ENCODE measurements around the gene SLC2A1. TPM values are rescaled to one million over a fixed set of nuclear protein-coding genes. Genes with fewer than 3 reads are reported as not detected.

The SLC2A1 gene
- total RNA-seq, 1 experiment from 2014 or later, result 30.4 TPM

DNA sequence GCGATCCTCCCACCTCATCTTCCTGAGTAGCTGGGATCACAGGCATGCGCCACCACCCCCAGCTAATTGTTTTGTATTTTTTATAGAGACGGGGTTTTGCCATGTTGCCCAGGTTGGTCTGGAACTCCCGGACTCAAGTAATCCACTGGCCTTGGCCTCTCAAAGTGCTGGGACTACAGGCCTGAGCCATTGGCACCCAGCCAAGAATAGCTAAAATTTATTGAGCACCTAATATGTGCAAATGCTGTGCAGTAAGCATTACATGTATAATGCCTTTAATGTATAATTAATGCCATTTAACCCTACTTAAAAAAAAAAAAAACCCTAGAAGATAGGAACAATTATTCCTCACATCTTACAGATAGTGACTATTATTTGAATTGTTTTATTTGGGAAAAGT, 69.4 kb downstream of the SLC2A1 start:
- no peak for DNase-seq (ENCODE audit: low read depth, low spot score)
- in situ Hi-C loops (cut with HindIII; ENCODE audit: low pct_unique_long_range_greater_than_20kb, low sequenced_read_pairs), result no loop called here

DNA sequence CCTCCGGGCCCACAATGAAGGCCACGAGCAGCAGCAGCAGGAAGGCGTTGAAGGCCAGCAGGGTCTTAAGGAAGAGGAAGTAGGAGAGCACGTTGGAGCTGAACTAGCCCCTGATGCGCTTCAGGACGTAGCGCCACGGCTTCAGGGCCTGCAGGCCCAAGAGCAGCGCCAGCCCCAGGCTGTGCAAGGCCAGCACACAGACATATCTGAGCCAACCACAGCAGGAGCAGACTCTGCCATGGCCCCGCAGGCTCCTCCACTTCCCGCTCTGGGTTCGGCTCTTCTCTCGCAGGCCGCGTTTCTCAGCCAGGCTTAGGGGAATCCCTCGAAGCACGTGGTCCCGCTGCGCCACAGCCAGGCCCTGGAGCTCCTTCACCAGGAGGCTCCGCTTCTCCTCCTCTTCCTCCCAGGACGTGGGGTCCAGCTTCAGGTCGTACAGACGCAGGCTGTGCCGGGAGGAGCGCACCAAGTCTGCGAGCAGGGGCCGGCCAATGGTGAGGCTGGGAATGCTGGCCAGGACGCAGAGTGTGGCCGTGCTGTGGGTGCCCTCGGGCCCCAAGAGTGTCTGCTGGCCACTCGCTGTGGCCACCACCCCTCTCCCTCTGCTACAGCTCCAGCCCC, 70.5 kb downstream of the SLC2A1 start:
- in situ Hi-C loops (cut with HindIII; ENCODE audit: low pct_unique_long_range_greater_than_20kb, low sequenced_read_pairs), result no loop called here

GRCh38 chr1:42887366-42887765, 71.3 kb downstream of the SLC2A1 start:
- in situ Hi-C loops (cut with HindIII; ENCODE audit: low pct_unique_long_range_greater_than_20kb, low sequenced_read_pairs), result no loop called here
- DNase-seq (ENCODE audit: low read depth, low spot score), result no peak

More for the DNA sequence above, 70.5 kb downstream of the SLC2A1 start:
- DNase-seq (ENCODE audit: low read depth, low spot score), result no peak

GRCh38 chr1:42886800-42887199, 71.9 kb downstream of the SLC2A1 start:
- in situ Hi-C loops (cut with HindIII; ENCODE audit: low pct_unique_long_range_greater_than_20kb, low sequenced_read_pairs), result no loop called here
- DNase-seq (ENCODE audit: low read depth, low spot score), result no peak

GRCh38 chr1:42886046-42886739, 72.5 kb downstream of the SLC2A1 start:
- DNase-seq (ENCODE audit: low read depth, low spot score), result no peak
- in situ Hi-C loops (cut with HindIII; ENCODE audit: low pct_unique_long_range_greater_than_20kb, low sequenced_read_pairs), result no loop called here

- in situ Hi-C loops (cut with HindIII; ENCODE audit: low pct_unique_long_range_greater_than_20kb, low sequenced_read_pairs), result no loop called here
- DNase-seq (ENCODE audit: low read depth, low spot score), result no peak
Measured at GRCh38 chr1:42880384-42880783, 78.3 kb downstream of the SLC2A1 start.

DNA sequence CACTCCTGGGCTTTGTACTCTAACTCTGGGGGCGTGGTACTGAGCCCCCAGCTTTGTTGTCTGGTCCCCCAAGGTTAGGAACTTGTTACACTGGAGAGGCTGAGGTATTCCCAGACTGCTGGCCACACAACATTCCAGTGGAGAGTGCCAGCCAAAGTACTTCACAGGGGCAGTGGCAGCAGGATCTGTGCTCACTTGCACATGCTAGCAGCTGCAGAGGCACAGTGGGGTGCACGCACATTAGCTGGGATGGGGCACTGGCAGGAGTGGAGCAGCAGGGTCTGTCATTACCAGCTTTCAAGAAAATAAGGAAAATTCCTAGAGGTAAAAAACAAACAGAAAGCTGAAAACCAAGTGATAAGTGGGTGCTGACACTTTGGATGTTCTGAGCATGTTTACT, 81.3 kb downstream of the SLC2A1 start:
- DNase-seq (ENCODE audit: low read depth, low spot score), result no peak
- in situ Hi-C loops (cut with HindIII; ENCODE audit: low pct_unique_long_range_greater_than_20kb, low sequenced_read_pairs), result no loop called here

DNA sequence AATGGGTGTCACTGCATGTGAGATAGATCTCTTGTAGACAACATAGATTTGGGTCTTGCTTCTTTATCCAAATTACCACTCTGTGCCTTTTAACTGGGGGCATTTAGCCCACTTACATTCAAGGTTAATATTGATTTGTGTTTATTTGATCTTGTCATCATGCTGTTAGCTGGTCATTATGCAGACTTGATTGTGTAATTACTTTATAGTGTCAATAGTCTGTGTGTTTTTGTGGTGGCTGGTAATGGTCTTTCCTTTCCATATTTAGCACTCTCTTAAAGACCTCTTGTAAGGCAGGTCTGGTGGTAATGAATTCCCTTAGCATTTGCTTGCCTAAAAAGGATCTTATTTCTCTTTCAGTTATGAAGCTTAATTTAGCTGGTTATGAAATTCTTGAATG, 82.7 kb downstream of the SLC2A1 start:
- in situ Hi-C loops (cut with HindIII; ENCODE audit: low pct_unique_long_range_greater_than_20kb, low sequenced_read_pairs), result no loop called here
- DNase-seq (ENCODE audit: low read depth, low spot score), result no peak

Small RNA genes lying within 50 kb of the gene (small RNA-seq; reads per million reads assigned to genes)
- gene RNU6-880P, result 0 reads per million in 2 experiments

Other genes with a start within 250 kb of the SLC2A1 start
- not detected in 2 replicates for gene CLDN19, start 218.6 kb downstream of the SLC2A1 start, total RNA-seq (2014; rRNA removed; shearing (Covaris generic))
- gene P3H1, start 191.8 kb downstream of the SLC2A1 start, total RNA-seq (2014; rRNA removed; shearing (Covaris generic)), result 29.8 and 33.7 TPM in 2 replicates
- gene C1orf50, start 191.6 kb downstream of the SLC2A1 start, total RNA-seq (2014; rRNA removed; shearing (Covaris generic)), result 1.8 and 2.5 TPM in 2 replicates
- gene TMEM269, start 173.9 kb downstream of the SLC2A1 start, total RNA-seq (2014; rRNA removed; shearing (Covaris generic)), result not detected in 2 replicates
- gene ERMAP, start 141.7 kb downstream of the SLC2A1 start, total RNA-seq (2014; rRNA removed; shearing (Covaris generic)), result 1.7 and 2.3 TPM in 2 replicates
- 10.1 and 11.5 TPM in 2 replicates for gene SVBP, start 141.5 kb downstream of the SLC2A1 start, total RNA-seq (2014; rRNA removed; shearing (Covaris generic))
- gene ZNF691, start 112.3 kb downstream of the SLC2A1 start, total RNA-seq (2014; rRNA removed; shearing (Covaris generic)), result 10.1 and 11.3 TPM in 2 replicates
- gene EBNA1BP2, start 213.4 kb upstream of the SLC2A1 start, total RNA-seq (2014; rRNA removed; shearing (Covaris generic)), result 146 and 172 TPM in 2 replicates
- not detected in 2 replicates for gene CFAP57, start 213.5 kb upstream of the SLC2A1 start, total RNA-seq (2014; rRNA removed; shearing (Covaris generic))